Mesenchymal stem cell (in vitro differentiated cells and primary cell): ENCODE results near the gene CEP162.
"Not testable (repeated sequence)": the region's sequence is repeated elsewhere in the genome, so short reads cannot be mapped to it uniquely, and the experiment has no call there.

Experiments
- DNase-seq: peaks from one replicate; pipeline ENCODE4 v3.0.0-alpha.2; 2013
- H2AFZ ChIP-seq: one replicate; pipeline ENCODE4 v1.6.1; 2013; ENCODE audit warnings: low read depth, mild to moderate bottlenecking, control low read depth, inconsistent platforms, low read length, moderate library complexity
- H2AK5ac ChIP-seq: 2 replicates; pipeline ENCODE4 v1.6.1; 2013; ENCODE audit warnings: low read length, moderate library complexity, mild to moderate bottlenecking, inconsistent platforms; ENCODE audit not compliant: severe bottlenecking
- H2BK120ac ChIP-seq: one replicate; pipeline ENCODE4 v1.6.1; 2013; ENCODE audit warnings: low read depth, mild to moderate bottlenecking, inconsistent platforms, low read length, moderate library complexity
- H2BK12ac ChIP-seq, 2 experiments: one replicate each; pipeline ENCODE4 v1.6.1; 2013; ENCODE audit warnings: inconsistent platforms in 2 of 2, low read length in 2 of 2, mild to moderate bottlenecking in 2 of 2, moderate library complexity in 2 of 2, control low read depth in 1 of 2
- H2BK15ac ChIP-seq: one replicate; pipeline ENCODE4 v1.6.1; 2013; ENCODE audit warnings: mild to moderate bottlenecking, low read depth, inconsistent platforms; ENCODE audit not compliant: poor library complexity, severe bottlenecking
- H2BK5ac ChIP-seq: 2 replicates; pipeline ENCODE4 v1.6.1; 2013; ENCODE audit warnings: low read depth, mild to moderate bottlenecking, low read length, control low read depth, inconsistent platforms; ENCODE audit not compliant: poor library complexity, severe bottlenecking
- H3K14ac ChIP-seq, 2 experiments: one replicate each; pipeline ENCODE4 v1.6.1; 2013; ENCODE audit warnings: inconsistent platforms in 2 of 2, low read length in 2 of 2, control low read depth in 1 of 2, mild to moderate bottlenecking in 1 of 2, moderate library complexity in 1 of 2
- H3K18ac ChIP-seq, 2 experiments: one replicate each; pipeline ENCODE4 v1.6.1; 2013; ENCODE audit warnings: inconsistent platforms in 2 of 2, low read length in 2 of 2, control low read depth in 1 of 2, low read depth in 1 of 2, mild to moderate bottlenecking in 1 of 2
- H3K23ac ChIP-seq, 2 experiments: one replicate each; pipeline ENCODE4 v1.6.1; 2013; ENCODE audit warnings: inconsistent platforms in 2 of 2, low read length in 2 of 2, mild to moderate bottlenecking in 2 of 2, moderate library complexity in 2 of 2, control low read depth in 1 of 2
- H3K27ac ChIP-seq: 2 replicates; pipeline ENCODE4 v1.5.1; 2013; ENCODE audit warnings: mild to moderate bottlenecking, moderate library complexity, low read length, control low read depth, inconsistent platforms; ENCODE audit not compliant: poor library complexity, severe bottlenecking
- H3K27me3 ChIP-seq, 2 experiments: 2 replicates each; pipeline versions ENCODE4 v1.6.1 to v1.7.0; 2013; ENCODE audit warnings: low read length in 2 of 2, mild to moderate bottlenecking in 2 of 2, moderate library complexity in 2 of 2, control low read depth in 1 of 2, inconsistent platforms in 1 of 2; ENCODE audit not compliant: control insufficient read depth in 1 of 2, insufficient read depth in 1 of 2
- H3K36me3 ChIP-seq, 2 experiments: 2 replicates each; pipeline versions ENCODE4 v1.6.1 to v1.7.0; 2013; ENCODE audit warnings: low read length in 2 of 2, control low read depth in 1 of 2, inconsistent platforms in 1 of 2, low read depth in 1 of 2, mild to moderate bottlenecking in 1 of 2; ENCODE audit not compliant: insufficient read depth in 2 of 2, control insufficient read depth in 1 of 2
- H3K4ac ChIP-seq, 2 experiments: one replicate each; pipeline ENCODE4 v1.6.1; 2013; ENCODE audit warnings: inconsistent platforms in 2 of 2, low read length in 2 of 2, mild to moderate bottlenecking in 2 of 2, moderate library complexity in 2 of 2, control low read depth in 1 of 2, low read depth in 1 of 2
- H3K4me1 ChIP-seq: 2 replicates; pipeline ENCODE4 v1.6.1; 2013; ENCODE audit warnings: low read depth, low read length, control low read depth; ENCODE audit not compliant: control insufficient read depth, insufficient read depth
- H3K4me2 ChIP-seq: 2 replicates; pipeline ENCODE4 v1.6.1; 2013; ENCODE audit warnings: low read length, mild to moderate bottlenecking, inconsistent platforms; ENCODE audit not compliant: poor library complexity, severe bottlenecking
- H3K4me3 ChIP-seq, 2 experiments: 2 replicates each; pipeline versions ENCODE4 v1.5.1 to v1.7.0; 2013; ENCODE audit warnings: low read length in 2 of 2, mild to moderate bottlenecking in 2 of 2, control low read depth in 1 of 2, low read depth in 1 of 2; ENCODE audit not compliant: insufficient read depth in 1 of 2
- H3K79me1 ChIP-seq: replicated peaks from 2 replicates; pipeline ENCODE4 v1.6.1; 2013; ENCODE audit warnings: mild to moderate bottlenecking, control low read depth, low read length, inconsistent platforms; ENCODE audit not compliant: poor library complexity, severe bottlenecking
- H3K9ac ChIP-seq: 2 replicates; pipeline ENCODE4 v1.7.0; 2013; ENCODE audit warnings: mild to moderate bottlenecking, low read length, moderate library complexity
- H3K9me3 ChIP-seq: 2 replicates; pipeline ENCODE4 v1.7.0; 2013; ENCODE audit warnings: mild to moderate bottlenecking, low read length; ENCODE audit not compliant: control insufficient read depth
- H4K8ac ChIP-seq: one replicate; pipeline ENCODE4 v1.6.1; 2013; ENCODE audit warnings: inconsistent platforms, mild to moderate bottlenecking, low read length, moderate library complexity
- H4K91ac ChIP-seq: one replicate; pipeline ENCODE4 v1.6.1; 2013; ENCODE audit warnings: mild to moderate bottlenecking, low read length, inconsistent platforms
- WGBS: methylation state at CpG from one replicate; pipeline ENCODE4 v1.1.7; 2013; ENCODE audit warnings: mixed read lengths; 5-methylcytosine and 5-hydroxymethylcytosine counted together

The CEP162 gene

GRCh38 chr6:84164328-84164727 lies 63.1 kb downstream of the CEP162 start:
- WGBS, result 97% methylated on average over 3 of the region's 3 CpGs
- not testable (repeated sequence) for DNase-seq, H2BK5ac ChIP-seq

GRCh38 chr6:84161190-84161589 lies 66.3 kb downstream of the CEP162 start:
- Histone ChIP-seq H3K36me3 (peaks cover 0 to 33% of the 10 kb centered on the region in 2 experiments), H3K4me1 (no peaks in the 10 kb centered on the region), H3K14ac (no peak overlapping the region), H4K8ac (no peak overlapping the region), H3K4ac (no peak overlapping the region), H2AK5ac (no peak overlapping the region), H3K9me3 (no peaks in the 10 kb centered on the region), H3K18ac (no peak overlapping the region), H4K91ac (no peak overlapping the region), H2AFZ (no peak overlapping the region), H3K27me3 (no peaks in the 10 kb centered on the region), H3K4me3 (no peak overlapping the region), H2BK120ac (no peak overlapping the region), H2BK15ac (no peak overlapping the region), H3K27ac (no peak overlapping the region), H3K79me1 (no peaks in the 10 kb centered on the region), H2BK5ac (no peak overlapping the region), H3K9ac (no peak overlapping the region), H2BK12ac (no peak overlapping the region), H3K23ac (no peak overlapping the region), H3K4me2 (no peak overlapping the region)
- 94% methylated on average over 2 of the region's 2 CpGs for WGBS
- no peak for DNase-seq

More at GRCh38 chr6:84164328-84164727, 63.1 kb downstream of the CEP162 start:
- H3K9me3 ChIP-seq, H3K18ac ChIP-seq, H2AFZ ChIP-seq, H2BK12ac ChIP-seq, H2AK5ac ChIP-seq, H4K91ac ChIP-seq, H3K4me1 ChIP-seq, H3K4me3 ChIP-seq, H3K27me3 ChIP-seq, H3K23ac ChIP-seq, H3K4me2 ChIP-seq, H3K4ac ChIP-seq, H2BK120ac ChIP-seq, H2BK15ac ChIP-seq, H3K14ac ChIP-seq, H3K79me1 ChIP-seq, H4K8ac ChIP-seq, H3K27ac ChIP-seq, H3K9ac ChIP-seq: not testable (repeated sequence)
- H3K36me3 ChIP-seq, result peaks cover 0 to 35% of the 10 kb centered on the region in 2 experiments

- H3K9me3 ChIP-seq, result no peaks in the 10 kb centered on the region
- DNase-seq, result no peak
- H4K91ac ChIP-seq, result no peak overlapping the region
- no peak overlapping the region for H3K4ac ChIP-seq
- no peaks in the 10 kb centered on the region for H3K27me3 ChIP-seq
- peaks cover 2 to 51% of the 10 kb centered on the region in 2 experiments for H3K36me3 ChIP-seq
- no peak overlapping the region for H3K14ac ChIP-seq
- WGBS, result 93% methylated on average over 4 of the region's 4 CpGs
- no peak overlapping the region for H2BK15ac ChIP-seq
- H2BK120ac ChIP-seq, result no peak overlapping the region
- H3K18ac ChIP-seq, result no peak overlapping the region
- H3K4me2 ChIP-seq, result no peak overlapping the region
- H4K8ac ChIP-seq, result no peak overlapping the region
- H2BK12ac ChIP-seq, result no peak overlapping the region
- H2AK5ac ChIP-seq, result no peak overlapping the region
- no peaks in the 10 kb centered on the region for H3K79me1 ChIP-seq
- no peak overlapping the region for H3K9ac ChIP-seq
- no peaks in the 10 kb centered on the region for H3K4me1 ChIP-seq
- no peak overlapping the region for H3K27ac ChIP-seq
- H3K23ac ChIP-seq, result no peak overlapping the region
- no peak overlapping the region for H2AFZ ChIP-seq
- no peak overlapping the region for H3K4me3 ChIP-seq
- H2BK5ac ChIP-seq, result no peak overlapping the region
These were observed 71.1 kb downstream of the CEP162 start for GRCh38 chr6:84156306-84156705.

DNA sequence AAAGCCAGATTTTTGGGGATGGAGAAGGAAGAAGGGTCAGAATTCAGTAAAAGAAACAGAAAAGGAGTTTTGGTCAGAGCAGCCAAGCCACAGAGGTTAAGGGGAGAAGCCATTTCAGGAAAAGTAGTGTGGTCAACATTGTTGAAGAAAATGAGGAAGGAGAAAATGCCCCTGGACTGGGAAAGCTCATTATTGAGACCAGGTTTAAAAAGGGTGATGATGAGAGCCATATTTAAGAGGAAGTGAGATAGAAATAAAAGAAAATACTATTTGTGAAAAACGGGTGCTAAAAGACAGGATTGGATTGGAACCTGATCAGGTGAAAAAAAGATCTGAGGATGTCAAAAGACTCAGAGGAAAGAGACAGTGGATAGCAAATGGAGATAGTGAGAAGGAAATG lies 75.8 kb downstream of the CEP162 start:
- no peak overlapping the region for H3K23ac ChIP-seq
- H3K27me3 ChIP-seq, result no peaks in the 10 kb centered on the region
- no peak overlapping the region for H3K9ac ChIP-seq
- peaks cover 2 to 35% of the 10 kb centered on the region in 2 experiments for H3K36me3 ChIP-seq
- H3K4me2 ChIP-seq, result no peak overlapping the region
- no peak overlapping the region for H3K4ac ChIP-seq
- H3K18ac ChIP-seq, result no peak overlapping the region
- no peak for DNase-seq
- H3K14ac ChIP-seq, result no peak overlapping the region
- no peak overlapping the region for H4K91ac ChIP-seq
- no peak overlapping the region for H4K8ac ChIP-seq
- no peak overlapping the region for H2BK120ac ChIP-seq
- WGBS, result 93% methylated on average over 1 of the region's 1 CpG
- H3K4me3 ChIP-seq, result no peak overlapping the region
- no peak overlapping the region for H2AFZ ChIP-seq
- H2BK15ac ChIP-seq, result no peak overlapping the region
- no peaks in the 10 kb centered on the region for H3K9me3 ChIP-seq
- no peaks in the 10 kb centered on the region for H3K79me1 ChIP-seq
- H3K4me1 ChIP-seq, result no peaks in the 10 kb centered on the region
- no peak overlapping the region for H2AK5ac ChIP-seq
- H3K27ac ChIP-seq, result no peak overlapping the region
- no peak overlapping the region for H2BK5ac ChIP-seq
- H2BK12ac ChIP-seq, result no peak overlapping the region
